ENCODE results near the gene FICD. TPM values are rescaled to one million over a fixed set of nuclear protein-coding genes. Genes with fewer than 3 reads are reported as not detected.

FICD gene
- total RNA-seq, 1 experiment from 2014 or later: 10.1 TPM

- DNase-seq (ENCODE audit: low read depth, low spot score): no peak
- ChIA-PET CTCF (interaction anchor here (2.8 kb wide), 1 partner anchor 54 kb away, joined by 17 read pairs; no protein-coding TSS in a partner anchor), POLR2A (no interaction called here)
- H3K27ac ChIP-seq (ENCODE audit: low read length): peak overlapping the region; percentile 84
- peaks cover 37% of the 10 kb centered on the region for H3K36me3 ChIP-seq (ENCODE audit: control insufficient read depth, insufficient read depth, low read length)
- peak overlapping the region; percentile 100 for H3K4me3 ChIP-seq (ENCODE audit: low read depth in 2 of 2, low read length in 2 of 2)
- H3K27me3 ChIP-seq (ENCODE audit: control insufficient read depth, insufficient read depth, low read length): no peaks in the 10 kb centered on the region
- TF ChIP-seq POLR2AphosphoS5 (IDR thresholded peaks at IDR 0.05; ENCODE audit: low read depth, low read length) (no peak), CTCF (IDR thresholded peaks at IDR 0.05) (peak; percentile 46)
- in situ Hi-C loops (cut with HindIII; ENCODE audit: low pct_unique_long_range_greater_than_20kb, low sequenced_read_pairs) (no loop called here), intact Hi-C loops (cut with micrococcal nuclease; ENCODE audit: unreplicated experiment) (loop anchor here (1.0 to 5.0 kb wide), 2 partner anchors 55 to 529 kb away; partner anchors contain the start of gene ALKBH2)
- H3K9me3 ChIP-seq (ENCODE audit: control insufficient read depth, insufficient read depth, low read depth, low read length): no peaks in the 10 kb centered on the region
- H3K4me1 ChIP-seq (ENCODE audit: control insufficient read depth, insufficient read depth, low read length): peaks cover 29% of the 10 kb centered on the region
- ATAC-seq: no peak
- no TSS peak for BruUV-seq (replicated peaks)
Observed at GRCh38 chr12:108563804-108564151, 48.7 kb downstream of the FICD start.

- intact Hi-C loops (cut with micrococcal nuclease; ENCODE audit: unreplicated experiment): loop anchor here (5.0 kb wide), 1 partner anchor 528 kb away; the partner anchor contains the start of gene ALKBH2
- CTCF ChIA-PET: interaction anchor here (2.8 kb wide), 1 partner anchor 53 kb away, joined by 17 read pairs; no protein-coding TSS in a partner anchor
- TF ChIP-seq POLR2AphosphoS5 (IDR thresholded peaks at IDR 0.05; ENCODE audit: low read depth, low read length): no peak
- no peak for TF ChIP-seq REST (IDR thresholded peaks at IDR 0.05; ENCODE audit: insufficient read depth in 1 of 2, low read depth in 2 of 2, low read length in 1 of 2)
- TF ChIP-seq CTCF (IDR thresholded peaks at IDR 0.05): no peak
- TF ChIP-seq SIN3A (IDR thresholded peaks at IDR 0.05; ENCODE audit: borderline replicate concordance, insufficient read depth, low read depth, low read length): no peak
- TF ChIP-seq TCF7L2 (IDR thresholded peaks at IDR 0.05; ENCODE audit: low read depth, low read length): no peak
Observed at GRCh38 chr12:108564724-108565123, 49.6 kb downstream of the FICD start.

More at GRCh38 chr12:108564724-108565123, 49.6 kb downstream of the FICD start:
- BruUV-seq (replicated peaks): no TSS peak
- POLR2A ChIA-PET: no interaction called here
- Histone ChIP-seq H3K36me3 (ENCODE audit: control insufficient read depth, insufficient read depth, low read length) (peaks cover 37% of the 10 kb centered on the region), H3K9me3 (ENCODE audit: control insufficient read depth, insufficient read depth, low read depth, low read length) (no peaks in the 10 kb centered on the region), H3K4me1 (ENCODE audit: control insufficient read depth, insufficient read depth, low read length) (peaks cover 22% of the 10 kb centered on the region), H3K27ac (ENCODE audit: low read length) (peak overlapping the region; percentile 84), H3K27me3 (ENCODE audit: control insufficient read depth, insufficient read depth, low read length) (no peaks in the 10 kb centered on the region), H3K4me3 (ENCODE audit: low read depth in 2 of 2, low read length in 2 of 2) (no peak overlapping the region)
- in situ Hi-C loops (cut with HindIII; ENCODE audit: low pct_unique_long_range_greater_than_20kb, low sequenced_read_pairs): no loop called here
- DNase-seq (ENCODE audit: low read depth, low spot score) (no peak), ATAC-seq (no peak)
